Stimulated activated CD4-positive, alpha-beta T cell treated with anti-CD3 and anti-CD28 coated beads, TNF-alpha, amount 100 ng/mL, for 48 hours (primary cell): Measurements from ENCODE around the gene HDAC9.
"Not testable (repeated sequence)": the region's sequence is repeated elsewhere in the genome, so short reads cannot be mapped to it uniquely, and the experiment has no call there.

Experiments
- DNase-seq, 3 donors: peaks; one replicate each; pipeline ENCODE4 v3.0.0-alpha.2; 2020; ENCODE audit warnings: low read depth in 3 of 3

Gene HDAC9

GRCh38 chr7:18900236-18900635 lies 404.7 kb downstream of the HDAC9 start:
- no peak for DNase-seq

GRCh38 chr7:18900803-18901202 lies 405.3 kb downstream of the HDAC9 start:
- DNase-seq: no peak

GRCh38 chr7:18901351-18901750 lies 405.8 kb downstream of the HDAC9 start:
- DNase-seq: no peak

GRCh38 chr7:18901982-18902421 lies 406.5 kb downstream of the HDAC9 start:
- DNase-seq: no peak

GRCh38 chr7:18902892-18903291 lies 407.3 kb downstream of the HDAC9 start:
- DNase-seq: no peak

GRCh38 chr7:18903695-18904094 lies 408.1 kb downstream of the HDAC9 start:
- no peak for DNase-seq

GRCh38 chr7:18905316-18905943 lies 409.9 kb downstream of the HDAC9 start:
- no peak for DNase-seq

- DNase-seq: no peak
Observed at GRCh38 chr7:18906901-18907300, 411.4 kb downstream of the HDAC9 start.

GRCh38 chr7:18913106-18913505 lies 417.6 kb downstream of the HDAC9 start:
- DNase-seq: no peak

- no peak for DNase-seq
Observed at GRCh38 chr7:18916826-18917225, 421.3 kb downstream of the HDAC9 start.

GRCh38 chr7:18927134-18927533 lies 431.6 kb downstream of the HDAC9 start:
- DNase-seq: no peak

GRCh38 chr7:18936265-18936664 lies 440.7 kb downstream of the HDAC9 start:
- no peak for DNase-seq

- no peak for DNase-seq
Observed at GRCh38 chr7:18939771-18940592, 444.4 kb downstream of the HDAC9 start.

GRCh38 chr7:18940593-18941134 lies 445.1 kb downstream of the HDAC9 start:
- DNase-seq: no peak

- no peak for DNase-seq
Observed at GRCh38 chr7:18941207-18941606, 445.7 kb downstream of the HDAC9 start.

GRCh38 chr7:18948521-18948920 lies 453.0 kb downstream of the HDAC9 start:
- DNase-seq: no peak

- no peak for DNase-seq
Observed at GRCh38 chr7:18952846-18953245, 457.3 kb downstream of the HDAC9 start.

GRCh38 chr7:18958627-18959026 lies 463.1 kb downstream of the HDAC9 start:
- DNase-seq: no peak

- DNase-seq: no peak
Observed at GRCh38 chr7:18960725-18961124, 465.2 kb downstream of the HDAC9 start.

GRCh38 chr7:18962031-18962430 lies 466.5 kb downstream of the HDAC9 start:
- DNase-seq: no peak

GRCh38 chr7:18965657-18966056 lies 470.1 kb downstream of the HDAC9 start:
- no peak for DNase-seq

GRCh38 chr7:18967755-18968154 lies 472.2 kb downstream of the HDAC9 start:
- not testable (repeated sequence) for DNase-seq

- no peak for DNase-seq
Observed at GRCh38 chr7:18971839-18972238, 476.3 kb downstream of the HDAC9 start.
